ENCODE results near the gene PMM2.

GRCh38 chr16:8763899-8764298 is 33.7 kb upstream of the PMM2 start:
- TF ChIP-seq POLR2AphosphoS5 (IDR thresholded peaks at IDR 0.05; ENCODE audit: low read depth) = no peak
- no peak for TF ChIP-seq CTCF (IDR thresholded peaks at IDR 0.05; ENCODE audit: insufficient read depth, low read length)

Measured in HL-60 (cell line).